ENCODE data around the gene FAM83B.
A peak's percentile ranks its signal among the peaks of the same experiment; 100 is the strongest.
"Not testable (repeated sequence)": the region's sequence is repeated elsewhere in the genome, so short reads cannot be mapped to it uniquely, and the experiment has no call there.

Gene FAM83B

DNA sequence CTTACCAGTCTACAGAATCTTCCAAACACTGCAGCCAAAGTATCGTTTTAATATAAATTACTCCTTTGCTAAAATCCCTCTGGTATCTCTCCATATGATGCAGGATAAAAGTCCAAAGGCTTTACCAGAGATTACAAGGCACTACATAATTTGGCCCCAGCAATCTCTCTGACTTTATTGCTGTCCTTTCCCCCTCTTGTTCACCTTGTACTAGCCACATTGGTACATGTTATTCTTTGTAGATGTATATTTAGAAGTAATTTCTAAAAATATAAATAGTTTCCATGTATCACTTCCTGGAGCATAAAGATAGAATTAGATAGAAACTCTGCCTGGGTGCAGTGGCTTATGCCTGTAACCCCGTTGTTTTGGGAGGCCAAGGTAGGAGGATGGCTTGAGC, 28.7 kb upstream of the FAM83B start:
- Histone ChIP-seq H3K36me3 (ENCODE audit: control insufficient read depth in 2 of 2, insufficient read depth in 2 of 2, low read length in 2 of 2) (no peaks in the 10 kb centered on the region), H3K27me3 (ENCODE audit: control insufficient read depth in 2 of 2, insufficient read depth in 2 of 2, low read length in 2 of 2) (no peaks in the 10 kb centered on the region), H3K27ac (ENCODE audit: low read depth in 2 of 2, low read length in 2 of 2) (no peak overlapping the region), H3K9ac (ENCODE audit: low read depth in 1 of 2, low read length in 2 of 2) (no peak overlapping the region), H3K4me3 (ENCODE audit: low read length in 2 of 2) (no peak overlapping the region), H3K4me1 (ENCODE audit: control insufficient read depth in 2 of 2, insufficient read depth in 2 of 2, low read length in 2 of 2) (no peaks in the 10 kb centered on the region), H3K9me3 (ENCODE audit: control insufficient read depth in 2 of 2, low read length in 2 of 2) (no peaks in the 10 kb centered on the region)

DNA sequence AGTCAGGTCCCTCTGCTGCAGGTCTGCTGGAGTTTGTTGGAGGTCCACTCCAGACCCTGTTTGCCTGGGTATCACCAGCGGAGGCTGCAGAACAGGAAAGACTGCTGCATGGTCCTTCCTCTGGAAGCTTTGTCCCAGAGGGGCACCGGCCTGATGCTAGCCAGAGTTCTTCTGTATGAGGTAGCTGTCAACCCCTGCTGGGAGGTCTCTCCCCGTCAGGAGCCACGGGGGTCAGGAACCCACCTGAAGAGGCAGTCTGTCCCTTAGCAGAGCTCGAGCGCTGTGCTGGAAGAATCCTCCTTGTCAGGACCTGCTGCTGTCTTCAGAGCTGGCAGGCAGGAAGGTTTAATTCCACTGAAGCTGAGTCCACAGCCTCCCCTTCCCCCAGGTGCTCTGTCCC, 22.3 kb upstream of the FAM83B start:
- not testable (repeated sequence) for H3K27me3 ChIP-seq (ENCODE audit: control insufficient read depth in 2 of 2, insufficient read depth in 2 of 2, low read length in 2 of 2); H3K27ac ChIP-seq (ENCODE audit: low read depth in 2 of 2, low read length in 2 of 2); H3K36me3 ChIP-seq (ENCODE audit: control insufficient read depth in 2 of 2, insufficient read depth in 2 of 2, low read length in 2 of 2); H3K9me3 ChIP-seq (ENCODE audit: control insufficient read depth in 2 of 2, low read length in 2 of 2); H3K4me1 ChIP-seq (ENCODE audit: control insufficient read depth in 2 of 2, insufficient read depth in 2 of 2, low read length in 2 of 2); H3K9ac ChIP-seq (ENCODE audit: low read depth in 1 of 2, low read length in 2 of 2); H3K4me3 ChIP-seq (ENCODE audit: low read length in 2 of 2)

DNA sequence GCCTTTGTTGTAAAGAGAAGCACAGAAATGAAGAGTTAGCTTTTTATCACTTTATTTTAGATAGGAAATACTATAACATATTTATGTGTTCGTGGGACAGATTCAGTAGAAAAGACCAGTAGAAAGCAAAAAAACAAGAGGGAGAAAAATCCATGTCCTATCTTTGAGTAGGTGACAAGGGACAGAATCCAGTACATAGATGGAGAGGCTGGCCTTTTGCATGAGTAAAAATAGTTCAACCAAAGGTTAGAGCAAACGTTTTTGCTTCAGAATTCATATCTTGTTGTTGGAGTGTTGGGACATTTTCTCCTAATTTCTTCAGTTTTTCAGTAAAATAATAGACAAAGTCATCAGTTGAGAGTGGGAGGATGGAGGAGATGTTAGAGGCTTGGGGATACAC, 19.6 kb upstream of the FAM83B start:
- Histone ChIP-seq H3K27me3 (ENCODE audit: control insufficient read depth in 2 of 2, insufficient read depth in 2 of 2, low read length in 2 of 2) (no peaks in the 10 kb centered on the region), H3K9me3 (ENCODE audit: control insufficient read depth in 2 of 2, low read length in 2 of 2) (no peaks in the 10 kb centered on the region), H3K4me1 (ENCODE audit: control insufficient read depth in 2 of 2, insufficient read depth in 2 of 2, low read length in 2 of 2) (no peaks in the 10 kb centered on the region), H3K27ac (ENCODE audit: low read depth in 2 of 2, low read length in 2 of 2) (no peak overlapping the region), H3K36me3 (ENCODE audit: control insufficient read depth in 2 of 2, insufficient read depth in 2 of 2, low read length in 2 of 2) (no peaks in the 10 kb centered on the region), H3K4me3 (ENCODE audit: low read length in 2 of 2) (no peak overlapping the region), H3K9ac (ENCODE audit: low read depth in 1 of 2, low read length in 2 of 2) (no peak overlapping the region)

DNA sequence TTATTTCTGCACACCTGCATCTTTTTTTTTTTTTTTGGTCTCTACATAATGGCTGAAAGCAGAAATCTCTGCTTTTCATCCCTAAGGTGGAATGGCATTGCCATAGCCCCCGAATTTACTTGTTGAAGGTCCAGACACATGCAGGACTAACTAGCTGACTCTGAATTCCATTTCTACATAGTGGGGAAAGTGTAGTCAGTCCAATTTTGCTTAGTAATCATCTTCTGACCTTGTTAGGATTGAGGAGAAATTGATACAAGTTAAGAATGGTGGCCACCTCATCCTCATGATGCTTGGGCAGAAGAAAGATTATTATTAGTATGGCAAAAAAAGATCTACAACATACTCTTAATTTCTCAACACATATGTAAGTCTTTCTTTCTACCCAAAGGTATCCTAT, 16.4 kb upstream of the FAM83B start:
- Histone ChIP-seq H3K4me3 (ENCODE audit: low read length in 2 of 2) (no peak overlapping the region), H3K4me1 (ENCODE audit: control insufficient read depth in 2 of 2, insufficient read depth in 2 of 2, low read length in 2 of 2) (no peaks in the 10 kb centered on the region), H3K27me3 (ENCODE audit: control insufficient read depth in 2 of 2, insufficient read depth in 2 of 2, low read length in 2 of 2) (no peaks in the 10 kb centered on the region), H3K9ac (ENCODE audit: low read depth in 1 of 2, low read length in 2 of 2) (no peak overlapping the region), H3K36me3 (ENCODE audit: control insufficient read depth in 2 of 2, insufficient read depth in 2 of 2, low read length in 2 of 2) (no peaks in the 10 kb centered on the region), H3K9me3 (ENCODE audit: control insufficient read depth in 2 of 2, low read length in 2 of 2) (no peaks in the 10 kb centered on the region), H3K27ac (ENCODE audit: low read depth in 2 of 2, low read length in 2 of 2) (no peak overlapping the region)

DNA sequence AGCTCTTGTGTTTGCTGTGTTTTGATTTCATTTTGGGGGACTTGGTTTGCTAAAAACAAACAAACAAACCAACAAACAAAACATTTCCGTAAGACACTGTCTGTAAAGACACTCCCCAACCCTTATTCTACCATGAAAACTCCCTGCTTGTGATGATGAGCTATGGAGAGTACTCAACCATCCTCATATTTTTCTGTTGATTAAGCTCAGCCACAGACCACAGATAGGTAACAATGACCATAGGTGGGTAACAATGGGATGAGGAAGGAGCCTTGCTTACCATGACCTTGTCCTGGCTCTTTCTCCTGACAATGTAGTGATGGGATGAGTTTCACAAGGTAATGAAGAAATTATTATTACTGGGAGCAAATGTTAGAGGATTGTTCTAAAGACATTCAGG, 11.4 kb upstream of the FAM83B start:
- Histone ChIP-seq H3K9ac (ENCODE audit: low read depth in 1 of 2, low read length in 2 of 2) (no peak overlapping the region), H3K27ac (ENCODE audit: low read depth in 2 of 2, low read length in 2 of 2) (no peak overlapping the region), H3K4me1 (ENCODE audit: control insufficient read depth in 2 of 2, insufficient read depth in 2 of 2, low read length in 2 of 2) (no peaks in the 10 kb centered on the region), H3K36me3 (ENCODE audit: control insufficient read depth in 2 of 2, insufficient read depth in 2 of 2, low read length in 2 of 2) (no peaks in the 10 kb centered on the region), H3K4me3 (ENCODE audit: low read length in 2 of 2) (no peak overlapping the region), H3K27me3 (ENCODE audit: control insufficient read depth in 2 of 2, insufficient read depth in 2 of 2, low read length in 2 of 2) (no peaks in the 10 kb centered on the region), H3K9me3 (ENCODE audit: control insufficient read depth in 2 of 2, low read length in 2 of 2) (no peaks in the 10 kb centered on the region)

DNA sequence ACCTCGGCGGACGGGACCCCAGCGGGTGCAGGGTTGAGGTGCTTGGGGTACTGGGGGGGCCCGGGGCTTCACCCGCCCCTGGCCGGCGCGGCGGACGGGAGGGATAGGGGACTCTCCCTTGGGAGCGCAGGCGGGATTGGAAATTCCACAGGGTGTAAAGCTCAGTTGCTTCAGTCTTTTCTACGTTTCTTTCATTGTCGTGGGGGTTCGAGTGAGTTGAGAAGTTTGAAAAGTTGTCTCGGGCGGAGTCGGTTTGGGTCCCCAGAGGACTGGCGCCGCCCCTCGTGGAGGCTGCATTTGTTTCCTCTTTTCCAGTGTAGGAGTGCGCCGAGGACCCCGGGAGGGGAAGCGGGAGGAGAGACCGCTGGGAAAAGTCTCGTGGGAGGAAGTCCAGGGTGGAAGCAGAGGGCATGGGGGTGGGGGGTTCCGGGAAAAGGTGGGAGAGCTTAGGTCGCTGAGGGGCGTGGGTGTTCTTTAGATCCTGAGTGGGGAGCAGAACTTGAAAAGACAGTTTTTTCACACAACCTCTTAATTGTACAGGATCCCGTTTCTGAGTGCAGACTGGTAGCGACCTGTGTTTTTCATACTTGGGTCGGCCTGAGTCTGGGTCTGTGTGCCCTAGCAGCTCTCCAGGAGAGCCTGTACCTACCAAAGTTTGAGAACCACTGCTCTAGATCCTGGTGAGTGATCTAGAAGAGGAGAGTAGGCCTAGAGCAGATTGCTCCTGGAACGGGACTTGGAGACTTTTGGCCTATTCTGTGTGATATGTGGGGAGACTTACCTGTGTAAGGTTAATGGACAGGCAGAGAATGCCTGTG, 495 bp downstream of the FAM83B start:
- peaks cover 3 to 13% of the 10 kb centered on the region in 2 donors for H3K4me1 ChIP-seq (ENCODE audit: control insufficient read depth in 2 of 2, insufficient read depth in 2 of 2, low read length in 2 of 2)
- no peaks in the 10 kb centered on the region for H3K9me3 ChIP-seq (ENCODE audit: control insufficient read depth in 2 of 2, low read length in 2 of 2)
- peak overlapping the region; percentile 90 to 97 for H3K27ac ChIP-seq (ENCODE audit: low read depth in 2 of 2, low read length in 2 of 2)
- peak overlapping the region; percentile 87 to 92 for H3K4me3 ChIP-seq (ENCODE audit: low read length in 2 of 2)
- H3K9ac ChIP-seq (ENCODE audit: low read depth in 1 of 2, low read length in 2 of 2), result peak overlapping the region; percentile 85 to 99
- H3K27me3 ChIP-seq (ENCODE audit: control insufficient read depth in 2 of 2, insufficient read depth in 2 of 2, low read length in 2 of 2), result peaks cover 0 to 2% of the 10 kb centered on the region in 2 donors
- no peaks in the 10 kb centered on the region for H3K36me3 ChIP-seq (ENCODE audit: control insufficient read depth in 2 of 2, insufficient read depth in 2 of 2, low read length in 2 of 2)

GRCh38 chr6:54847799-54848597, 1.4 kb downstream of the FAM83B start:
- Histone ChIP-seq H3K9ac (ENCODE audit: low read depth in 1 of 2, low read length in 2 of 2) (peak overlapping the region; percentile 85 to 99), H3K36me3 (ENCODE audit: control insufficient read depth in 2 of 2, insufficient read depth in 2 of 2, low read length in 2 of 2) (no peaks in the 10 kb centered on the region), H3K4me3 (ENCODE audit: low read length in 2 of 2) (peak overlapping the region; percentile 87 to 92), H3K27ac (ENCODE audit: low read depth in 2 of 2, low read length in 2 of 2) (peak overlapping the region; percentile 90 to 97), H3K4me1 (ENCODE audit: control insufficient read depth in 2 of 2, insufficient read depth in 2 of 2, low read length in 2 of 2) (peaks cover 3 to 13% of the 10 kb centered on the region in 2 donors), H3K27me3 (ENCODE audit: control insufficient read depth in 2 of 2, insufficient read depth in 2 of 2, low read length in 2 of 2) (peaks cover 0 to 2% of the 10 kb centered on the region in 2 donors), H3K9me3 (ENCODE audit: control insufficient read depth in 2 of 2, low read length in 2 of 2) (no peaks in the 10 kb centered on the region)

DNA sequence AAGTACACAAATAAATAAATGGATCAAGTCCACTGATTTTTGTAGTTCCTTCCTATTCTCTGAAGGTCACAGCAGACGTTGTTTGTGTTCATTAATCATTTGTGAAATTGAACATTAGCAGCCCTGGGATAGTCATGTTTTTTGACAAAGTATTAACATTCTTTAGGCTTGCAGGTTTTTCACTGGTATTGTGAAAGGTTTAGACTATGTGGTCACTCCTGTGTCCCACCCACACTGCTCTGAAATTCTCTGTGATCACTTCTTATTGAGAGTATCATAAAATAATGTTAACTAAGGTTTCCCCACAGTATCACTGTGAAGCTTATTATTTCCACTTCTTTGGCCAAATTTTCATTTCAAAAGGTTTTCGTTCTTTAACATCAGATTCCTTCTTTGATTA, 3.5 kb downstream of the FAM83B start:
- Histone ChIP-seq H3K27ac (ENCODE audit: low read depth in 2 of 2, low read length in 2 of 2) (no peak overlapping the region), H3K9me3 (ENCODE audit: control insufficient read depth in 2 of 2, low read length in 2 of 2) (peaks cover 0 to 6% of the 10 kb centered on the region in 2 donors), H3K27me3 (ENCODE audit: control insufficient read depth in 2 of 2, insufficient read depth in 2 of 2, low read length in 2 of 2) (peaks cover 0 to 2% of the 10 kb centered on the region in 2 donors), H3K4me1 (ENCODE audit: control insufficient read depth in 2 of 2, insufficient read depth in 2 of 2, low read length in 2 of 2) (peaks cover 0 to 13% of the 10 kb centered on the region in 2 donors), H3K36me3 (ENCODE audit: control insufficient read depth in 2 of 2, insufficient read depth in 2 of 2, low read length in 2 of 2) (peaks cover 4% of the 10 kb centered on the region in 2 donors), H3K9ac (ENCODE audit: low read depth in 1 of 2, low read length in 2 of 2) (no peak overlapping the region), H3K4me3 (ENCODE audit: low read length in 2 of 2) (no peak overlapping the region)

DNA sequence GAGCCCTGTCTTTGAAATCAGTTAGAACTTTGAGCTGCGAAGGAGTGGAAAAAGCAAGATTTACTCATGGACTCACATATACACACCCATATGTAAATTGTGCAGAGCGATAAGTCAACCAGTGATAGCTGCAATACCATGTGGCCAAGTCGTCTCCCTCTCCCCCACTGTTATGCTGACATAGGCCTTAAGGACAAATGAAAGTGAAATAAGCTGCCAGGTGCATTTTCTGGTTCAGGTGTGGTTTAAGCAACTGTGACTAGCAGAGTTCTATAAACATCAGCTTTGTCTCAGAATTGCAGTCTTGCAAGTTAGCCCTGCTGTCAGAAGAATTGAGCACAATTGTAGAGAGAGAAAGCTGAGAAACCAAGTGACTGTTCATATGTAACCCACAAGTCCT, 9.6 kb downstream of the FAM83B start:
- no peaks in the 10 kb centered on the region for H3K27me3 ChIP-seq (ENCODE audit: control insufficient read depth in 2 of 2, insufficient read depth in 2 of 2, low read length in 2 of 2)
- peaks cover 7 to 10% of the 10 kb centered on the region in 2 donors for H3K4me1 ChIP-seq (ENCODE audit: control insufficient read depth in 2 of 2, insufficient read depth in 2 of 2, low read length in 2 of 2)
- H3K9me3 ChIP-seq (ENCODE audit: control insufficient read depth in 2 of 2, low read length in 2 of 2), result peaks cover 0 to 6% of the 10 kb centered on the region in 2 donors
- peak overlapping the region in 1 of 2 donors; percentile 33 for H3K9ac ChIP-seq (ENCODE audit: low read depth in 1 of 2, low read length in 2 of 2)
- H3K27ac ChIP-seq (ENCODE audit: low read depth in 2 of 2, low read length in 2 of 2), result peak overlapping the region; percentile 53 to 72
- peak overlapping the region in 1 of 2 donors; percentile 48 for H3K4me3 ChIP-seq (ENCODE audit: low read length in 2 of 2)
- H3K36me3 ChIP-seq (ENCODE audit: control insufficient read depth in 2 of 2, insufficient read depth in 2 of 2, low read length in 2 of 2), result peaks cover 4% of the 10 kb centered on the region in 2 donors

- peaks cover 15 to 23% of the 10 kb centered on the region in 2 donors for H3K4me1 ChIP-seq (ENCODE audit: control insufficient read depth in 2 of 2, insufficient read depth in 2 of 2, low read length in 2 of 2)
- no peak overlapping the region for H3K27ac ChIP-seq (ENCODE audit: low read depth in 2 of 2, low read length in 2 of 2)
- H3K9ac ChIP-seq (ENCODE audit: low read depth in 1 of 2, low read length in 2 of 2), result no peak overlapping the region
- no peaks in the 10 kb centered on the region for H3K36me3 ChIP-seq (ENCODE audit: control insufficient read depth in 2 of 2, insufficient read depth in 2 of 2, low read length in 2 of 2)
- H3K27me3 ChIP-seq (ENCODE audit: control insufficient read depth in 2 of 2, insufficient read depth in 2 of 2, low read length in 2 of 2), result no peaks in the 10 kb centered on the region
- H3K4me3 ChIP-seq (ENCODE audit: low read length in 2 of 2), result no peak overlapping the region
- H3K9me3 ChIP-seq (ENCODE audit: control insufficient read depth in 2 of 2, low read length in 2 of 2), result no peaks in the 10 kb centered on the region
Measured at GRCh38 chr6:54860132-54860531, 13.6 kb downstream of the FAM83B start.
